ENCODE measurements around the gene FBN2.

Gene FBN2

GRCh38 chr5:128538000-128538249 is at the start of gene FBN2:
TSS of gene FBN2 (minus strand) at chr5:128538245. CDS start at chr5:128537603, 642 bp downstream.
- no peak for DNase-seq (ENCODE audit: low read depth in 2 of 2)

- no peak for DNase-seq (ENCODE audit: low read depth in 2 of 2)
These were observed 49.2 kb upstream of the FBN2 start for GRCh38 chr5:128587275-128587674.

GRCh38 chr5:128586848-128587247 is 48.8 kb upstream of the FBN2 start:
- DNase-seq (ENCODE audit: low read depth in 2 of 2), result no peak

GRCh38 chr5:128579639-128580038 is 41.6 kb upstream of the FBN2 start:
- DNase-seq (ENCODE audit: low read depth in 2 of 2), result no peak

GRCh38 chr5:128579093-128579492 is 41.0 kb upstream of the FBN2 start:
- no peak for DNase-seq (ENCODE audit: low read depth in 2 of 2)

- DNase-seq (ENCODE audit: low read depth in 2 of 2), result no peak
These were observed 36.0 kb upstream of the FBN2 start for GRCh38 chr5:128574041-128574440.

- no peak for DNase-seq (ENCODE audit: low read depth in 2 of 2)
These were observed 34.9 kb upstream of the FBN2 start for GRCh38 chr5:128572930-128573319.

- DNase-seq (ENCODE audit: low read depth in 2 of 2), result no peak
These were observed 34.2 kb upstream of the FBN2 start for GRCh38 chr5:128572051-128572929.

- no peak for DNase-seq (ENCODE audit: low read depth in 2 of 2)
These were observed 28.1 kb upstream of the FBN2 start for GRCh38 chr5:128566178-128566577.

- DNase-seq (ENCODE audit: low read depth in 2 of 2), result no peak
These were observed 21.6 kb upstream of the FBN2 start for GRCh38 chr5:128559300-128560297.

GRCh38 chr5:128553747-128554146 is 15.7 kb upstream of the FBN2 start:
- DNase-seq (ENCODE audit: low read depth in 2 of 2), result no peak

GRCh38 chr5:128551476-128551875 is 13.4 kb upstream of the FBN2 start:
- no peak for DNase-seq (ENCODE audit: low read depth in 2 of 2)

GRCh38 chr5:128549496-128549895 is 11.5 kb upstream of the FBN2 start:
- no peak for DNase-seq (ENCODE audit: low read depth in 2 of 2)

GRCh38 chr5:128546658-128547281 is 8.7 kb upstream of the FBN2 start:
- DNase-seq (ENCODE audit: low read depth in 2 of 2), result no peak

GRCh38 chr5:128541385-128541784 is 3.3 kb upstream of the FBN2 start:
- no peak for DNase-seq (ENCODE audit: low read depth in 2 of 2)

- no peak for DNase-seq (ENCODE audit: low read depth in 2 of 2)
These were observed 989 bp upstream of the FBN2 start for GRCh38 chr5:128539038-128539429.

GRCh38 chr5:128538250-128539037 is 399 bp upstream of the FBN2 start:
- DNase-seq (ENCODE audit: low read depth in 2 of 2), result no peak

- DNase-seq (ENCODE audit: low read depth in 2 of 2), result no peak
These were observed 635 bp downstream of the FBN2 start for GRCh38 chr5:128537221-128537999.

- no peak for DNase-seq (ENCODE audit: low read depth in 2 of 2)
These were observed 1.5 kb downstream of the FBN2 start for GRCh38 chr5:128536254-128537220.

GRCh38 chr5:128535251-128535650 is 2.8 kb downstream of the FBN2 start:
- no peak for DNase-seq (ENCODE audit: low read depth in 2 of 2)
